Fibroblast of skin of left biceps (primary cell): ENCODE results near the gene ZBED5.
A peak's percentile ranks its signal among the peaks of the same experiment; 100 is the strongest.
"Not testable (repeated sequence)": the region's sequence is repeated elsewhere in the genome, so short reads cannot be mapped to it uniquely, and the experiment has no call there.

Experiments
- DNase-seq, 2 experiments: peaks; one replicate each; pipeline ENCODE4 v3.0.0-alpha.2; 2013; ENCODE audit warnings: low read depth in 2 of 2

Gene ZBED5

GRCh38 chr11:10857709-10858438 lies at the start of gene ZBED5:
ZBED5 (minus strand) TSS chr11:10858053; CDS start chr11:10854945, 3,108 bp downstream.
- peak; percentile 93 to 94 for DNase-seq

DNA sequence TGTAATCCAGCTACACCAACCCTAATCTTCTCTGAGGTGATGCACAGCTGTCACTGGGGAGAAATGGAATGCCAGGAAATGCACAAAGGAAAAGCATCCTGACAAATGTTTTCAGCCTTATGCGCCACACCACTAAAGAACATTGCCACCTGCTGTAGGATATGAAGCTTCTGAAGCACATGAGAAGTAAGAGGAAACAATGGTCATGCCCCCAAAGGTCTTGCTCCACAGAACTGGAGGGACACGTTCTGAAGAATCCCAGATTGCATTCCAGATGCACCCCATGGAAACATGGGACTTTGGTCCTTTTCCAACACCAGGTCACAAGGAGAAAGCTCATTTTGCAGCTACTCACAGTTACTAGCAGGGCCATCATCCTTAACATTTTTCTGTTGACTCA lies 48.7 kb upstream of the ZBED5 start:
- DNase-seq = peak; percentile 36 to 37

DNA sequence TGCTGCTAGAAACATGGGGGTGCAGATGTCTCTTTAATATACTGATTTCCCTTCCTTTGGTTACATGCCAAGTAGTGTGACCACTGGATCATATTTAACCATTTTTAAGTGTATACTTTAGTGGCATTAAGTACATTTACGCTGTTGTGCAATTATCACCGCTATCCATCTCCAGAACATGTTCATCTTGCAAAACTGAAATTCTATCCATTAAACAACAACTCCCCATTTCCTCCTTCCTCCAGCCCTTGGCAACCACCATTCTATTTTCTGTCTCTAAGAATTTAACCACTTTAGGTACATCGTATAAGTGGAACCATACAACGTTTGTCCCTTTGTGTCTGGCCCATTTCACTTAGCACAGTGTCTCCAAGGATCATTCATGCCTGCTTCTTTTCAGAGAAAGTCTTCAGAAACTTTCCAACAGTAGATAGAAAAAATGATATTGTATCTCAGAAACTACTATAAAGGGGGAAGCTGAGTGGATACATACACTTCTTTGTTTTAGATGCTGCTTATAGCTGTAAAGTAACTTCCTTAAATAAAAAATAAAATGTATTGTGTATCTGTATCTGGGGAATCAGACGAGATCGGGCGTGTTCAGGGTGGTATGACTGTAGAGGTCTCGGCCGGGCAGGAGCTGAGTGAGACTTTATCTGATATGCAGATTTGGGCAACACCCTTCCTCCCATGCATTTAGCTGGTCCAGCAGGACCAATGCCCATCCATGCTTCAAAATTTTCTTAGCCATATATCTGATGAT lies 44.6 kb upstream of the ZBED5 start:
- no peak for DNase-seq

DNA sequence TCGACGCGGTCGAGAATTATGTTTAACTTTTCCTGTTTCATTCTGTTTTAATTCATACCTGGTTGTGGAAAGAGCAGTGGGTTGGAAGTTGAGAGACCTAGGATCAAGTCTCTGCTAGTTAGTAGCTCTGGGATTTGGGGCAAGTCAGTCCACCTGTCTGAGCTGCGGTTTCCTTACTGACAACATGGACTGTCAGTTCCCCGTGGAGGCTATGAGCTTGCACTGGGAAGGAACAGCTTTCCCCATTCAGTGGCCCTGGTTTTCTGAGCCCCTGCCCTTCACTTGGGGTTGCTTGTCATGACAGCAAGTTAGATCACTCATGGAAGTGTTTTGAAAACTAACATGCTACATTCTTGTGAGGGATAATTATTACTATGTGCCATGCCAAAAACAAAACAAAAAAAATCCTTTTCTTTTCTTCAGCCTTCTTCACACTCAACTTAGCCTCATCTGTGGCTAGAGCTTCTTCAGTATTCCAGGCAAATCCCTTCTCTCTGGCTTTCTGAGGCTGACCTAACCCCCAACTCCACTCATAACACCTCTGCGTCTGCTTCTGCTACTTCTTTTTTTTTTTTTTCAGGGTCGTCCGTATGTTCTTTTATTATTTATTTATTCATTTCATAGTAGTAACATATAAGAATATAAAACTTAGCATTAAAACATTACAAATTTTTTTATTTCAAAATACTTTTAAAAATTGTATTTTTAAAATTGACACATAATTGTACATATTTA lies 43.0 kb upstream of the ZBED5 start:
- no peak for DNase-seq

- DNase-seq = no peak
Observed at GRCh38 chr11:10899121-10899830, 41.4 kb upstream of the ZBED5 start.

GRCh38 chr11:10898763-10899025 lies 40.8 kb upstream of the ZBED5 start:
- no peak for DNase-seq

- DNase-seq = no peak
Observed at GRCh38 chr11:10898003-10898762, 40.3 kb upstream of the ZBED5 start.

- no peak for DNase-seq
Observed at GRCh38 chr11:10897150-10897549, 39.3 kb upstream of the ZBED5 start.

DNA sequence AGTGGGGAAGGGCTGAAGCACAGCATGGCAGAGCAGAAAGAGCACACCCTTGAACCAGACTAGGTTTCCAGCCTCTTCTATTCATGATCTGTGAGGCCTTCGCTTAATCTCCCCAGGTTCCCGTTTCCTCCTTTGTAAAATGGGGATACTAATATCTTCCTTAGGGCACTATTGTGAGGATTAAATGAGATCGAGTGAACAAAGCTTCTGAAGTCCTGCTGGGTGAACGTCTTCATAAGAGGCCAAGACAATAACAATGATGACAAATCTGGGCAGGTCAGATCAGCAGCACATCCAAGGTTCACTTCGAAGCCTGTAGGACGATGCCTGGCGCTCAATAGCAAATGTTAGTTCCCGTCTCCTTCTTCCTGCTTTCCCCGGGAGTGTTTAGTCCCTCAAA lies 38.6 kb upstream of the ZBED5 start:
- no peak for DNase-seq

- no peak for DNase-seq
Observed at GRCh38 chr11:10895285-10895684, 37.4 kb upstream of the ZBED5 start.

DNA sequence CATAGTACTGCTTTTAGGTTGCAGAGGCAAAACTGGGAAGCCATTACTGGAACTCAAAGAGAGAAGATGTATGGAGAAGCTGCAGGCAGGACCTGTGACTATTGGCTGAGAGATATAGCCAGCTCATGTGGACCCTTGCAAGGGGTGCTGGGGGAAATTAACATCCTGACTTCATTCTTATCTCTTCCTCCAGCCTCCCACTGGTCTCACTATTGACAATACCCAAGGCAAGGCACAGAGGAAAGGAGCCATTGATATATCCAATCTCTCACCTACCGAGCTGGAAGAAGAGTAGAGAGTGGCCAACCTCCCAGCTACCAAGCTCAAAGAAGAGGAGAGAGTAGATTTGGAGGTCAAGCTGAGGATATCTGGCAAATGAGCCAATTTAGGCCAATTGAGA lies 36.8 kb upstream of the ZBED5 start:
- no peak for DNase-seq

GRCh38 chr11:10893714-10894151 lies 35.9 kb upstream of the ZBED5 start:
- no peak for DNase-seq

GRCh38 chr11:10892250-10892649 lies 34.4 kb upstream of the ZBED5 start:
- no peak for DNase-seq

- no peak for DNase-seq
Observed at GRCh38 chr11:10891151-10891720, 33.4 kb upstream of the ZBED5 start.

DNA sequence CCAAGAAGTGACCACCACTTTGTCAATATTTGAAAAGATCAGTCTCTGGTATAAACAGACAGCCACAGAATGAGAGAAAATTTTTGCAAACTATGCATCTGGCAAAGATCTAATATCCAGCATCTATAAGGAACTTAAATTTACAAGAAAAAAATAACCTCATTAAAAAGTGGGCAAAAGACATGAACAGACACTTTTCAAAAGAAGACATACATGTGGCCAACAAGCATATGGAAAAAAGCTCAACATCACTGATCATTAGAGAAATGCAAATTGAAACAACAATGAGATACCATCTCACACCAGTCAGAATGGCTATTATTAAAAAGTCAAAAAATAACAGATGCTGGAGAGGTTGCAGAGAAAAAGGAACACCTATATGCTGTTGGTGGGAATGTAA lies 32.2 kb upstream of the ZBED5 start:
- not testable (repeated sequence) for DNase-seq

- DNase-seq = no peak
Observed at GRCh38 chr11:10887307-10887706, 29.5 kb upstream of the ZBED5 start.

- DNase-seq = no peak
Observed at GRCh38 chr11:10886652-10887250, 28.9 kb upstream of the ZBED5 start.

DNA sequence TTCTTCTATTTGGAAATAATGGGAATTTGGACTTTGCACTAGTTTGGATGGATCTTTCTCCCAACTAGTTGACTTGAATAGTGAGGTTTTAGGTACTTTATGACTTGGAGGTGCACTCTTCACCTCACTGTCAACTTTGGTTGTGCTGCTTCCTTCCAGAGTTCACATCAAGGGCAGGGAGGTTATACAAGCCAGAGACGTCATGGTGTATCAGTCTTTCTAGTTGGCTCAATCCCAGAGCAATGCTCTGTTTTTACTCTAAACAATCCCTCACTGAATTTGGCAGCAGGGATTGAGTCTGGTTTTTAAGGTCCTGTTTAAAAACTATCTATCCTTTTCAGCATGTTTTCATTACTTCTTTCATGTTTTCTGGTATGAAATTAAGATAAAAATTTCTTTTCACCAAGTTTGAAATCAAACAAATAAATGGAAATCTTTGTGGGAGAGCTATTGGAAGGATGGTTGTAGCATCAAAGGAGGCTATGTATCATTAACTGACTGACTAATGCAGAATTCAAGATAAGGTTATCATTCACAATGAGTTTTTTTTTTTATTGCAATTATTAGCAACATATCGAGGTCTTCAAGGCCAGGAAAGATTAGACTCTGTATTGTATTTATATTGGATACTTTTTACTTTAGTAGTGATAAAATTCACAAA lies 28.0 kb upstream of the ZBED5 start:
- no peak for DNase-seq

DNA sequence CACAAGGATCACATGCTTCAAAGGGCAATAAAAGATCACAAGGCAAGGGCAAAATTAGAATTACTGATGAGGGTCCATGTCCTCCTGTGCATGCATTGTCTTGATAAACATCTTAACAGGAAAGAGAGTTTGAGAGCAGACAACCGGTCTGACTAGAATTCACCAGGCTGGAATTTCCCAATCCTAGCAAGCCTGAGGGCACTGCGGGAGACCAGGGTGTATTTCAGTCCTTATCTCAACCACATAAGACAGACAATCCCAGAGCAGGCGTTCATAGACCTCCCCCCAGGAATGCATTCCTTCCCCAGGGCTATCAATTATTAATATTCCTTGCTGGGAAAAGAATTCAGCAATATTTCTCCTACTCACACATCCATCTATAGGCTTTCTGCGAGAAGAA lies 26.4 kb upstream of the ZBED5 start:
- not testable (repeated sequence) for DNase-seq

- no peak for DNase-seq
Observed at GRCh38 chr11:10881892-10882291, 24.0 kb upstream of the ZBED5 start.
